ENCODE data around the gene MGAT5. TPM values are rescaled to one million over a fixed set of nuclear protein-coding genes. Genes with fewer than 3 reads are reported as not detected.

The MGAT5 gene
- total RNA-seq, 1 experiment from 2014 or later, result 34.0 TPM

GRCh38 chr2:134362740-134363139, 108.9 kb downstream of the MGAT5 start:
- CTCF ChIA-PET, result no interaction called here
- H3K4me1 ChIP-seq (ENCODE audit: control insufficient read depth in 1 of 2, insufficient read depth in 2 of 2, low read length in 2 of 2), result peaks cover 2 to 5% of the 10 kb centered on the region in 2 experiments; a peak in 2 of 4 replicates
- H3K4me2 ChIP-seq (ENCODE audit: low read length), result no peak overlapping the region
- H3K4me3 ChIP-seq (replicated peaks in 1 of 2; ENCODE audit: low read depth in 1 of 2, low read length in 2 of 2), result no peak overlapping the region
- no peak for ATAC-seq
- H3K79me2 ChIP-seq (ENCODE audit: insufficient read depth, low read length), result no peaks in the 10 kb centered on the region
- no TSS peak for BruUV-seq (replicated peaks)
- no peaks in the 10 kb centered on the region for H3K27me3 ChIP-seq (ENCODE audit: insufficient read depth, low read length)
- TF ChIP-seq TCF7L2 (IDR thresholded peaks at IDR 0.05; ENCODE audit: borderline replicate concordance, extremely low read depth, insufficient read depth, insufficient read length) (no peak), ELF1 (IDR thresholded peaks at IDR 0.05; ENCODE audit: borderline replicate concordance, low read depth) (no peak), JUND (IDR thresholded peaks at IDR 0.05) (no peak), FOSL1 (IDR thresholded peaks at IDR 0.05; ENCODE audit: low read depth) (no peak), CBX3 (IDR thresholded peaks at IDR 0.05; ENCODE audit: low read depth) (no peak), ZFX (IDR thresholded peaks at IDR 0.05) (no peak), ATF3 (IDR thresholded peaks at IDR 0.05) (no peak), SRF (IDR thresholded peaks at IDR 0.05; ENCODE audit: low read depth) (no peak), SP1 (IDR thresholded peaks at IDR 0.05; ENCODE audit: low read depth) (no peak), YY1 (IDR thresholded peaks at IDR 0.05; ENCODE audit: extremely low read depth, insufficient replicate concordance, low read depth, low read length) (no peak), RAD21 (IDR thresholded peaks at IDR 0.05; ENCODE audit: low read depth) (no peak), CTCF (IDR thresholded peaks at IDR 0.05 in 2 of 3, conservative IDR thresholded peaks at IDR 0.05 in 1 of 3; ENCODE audit: borderline replicate concordance in 1 of 3, insufficient read depth in 1 of 3, low read depth in 2 of 3, low read length in 2 of 3) (no peak), REST (IDR thresholded peaks at IDR 0.05; ENCODE audit: low read depth) (no peak)
- H3K27ac ChIP-seq (ENCODE audit: low read depth, low read length), result no peak overlapping the region
- RAD21 ChIA-PET (ENCODE audit: low non-redundant PET in 1 of 2, low total read pairs in 2 of 2, uncharacterized antibody in 2 of 2, unreplicated experiment in 2 of 2), result no interaction called here
- intact Hi-C loops (cut with micrococcal nuclease), result no loop called here
- no peaks in the 10 kb centered on the region for H3K9me3 ChIP-seq (ENCODE audit: control insufficient read depth in 1 of 2, insufficient read depth in 1 of 2, low read depth in 1 of 2, low read length in 2 of 2)
- no peak overlapping the region for H3K9ac ChIP-seq (ENCODE audit: low read length)
- H2AFZ ChIP-seq (ENCODE audit: low read depth, low read length, poor library complexity, severe bottlenecking), result no peak overlapping the region
- H3K36me3 ChIP-seq (ENCODE audit: control insufficient read depth in 1 of 2, insufficient read depth in 2 of 2, low read length in 2 of 2), result no peaks in the 10 kb centered on the region
- no peaks in the 10 kb centered on the region for H4K20me1 ChIP-seq (ENCODE audit: insufficient read depth)
- POLR2A ChIA-PET, result no interaction called here
- H3K9me2 ChIP-seq (ENCODE audit: insufficient read depth), result no peaks in the 10 kb centered on the region
- DNase-seq (ENCODE audit: low read depth, low spot score), result no peak

All from HCT116 (cell line).